Stromal cell of bone marrow (primary cell): ENCODE results near the gene ABCA2.

Experiments used
- DNase-seq: peaks from one replicate; pipeline ENCODE4 v3.0.0-alpha.2; 2012; ENCODE audit warnings: low read depth

ABCA2 gene

DNA sequence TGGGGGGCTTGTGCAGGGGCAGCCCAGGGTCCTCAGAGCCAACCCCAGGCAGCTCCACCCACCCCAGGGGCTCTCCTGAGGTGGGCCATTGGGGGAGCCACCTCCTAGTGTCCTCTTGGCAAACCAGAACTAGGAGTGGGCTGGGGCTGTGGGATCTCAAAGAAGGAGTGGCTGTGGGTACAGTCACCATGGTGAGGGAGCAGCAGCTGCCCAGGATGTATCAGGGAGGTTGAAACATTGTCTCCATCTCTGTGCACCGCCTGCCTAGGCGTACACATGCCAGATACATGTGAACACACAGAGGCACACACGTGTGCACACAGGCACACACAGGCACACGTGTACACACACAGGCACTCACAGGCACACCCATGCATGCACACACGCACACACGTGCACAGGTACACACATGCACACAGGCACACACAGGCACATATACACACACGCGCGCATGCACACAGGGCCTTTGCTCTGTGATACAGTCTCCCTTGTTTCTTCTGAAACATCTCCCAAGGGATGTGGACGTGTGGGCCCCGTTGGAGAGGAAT is 65.3 kb downstream of the ABCA2 start:
- DNase-seq: no peak

DNA sequence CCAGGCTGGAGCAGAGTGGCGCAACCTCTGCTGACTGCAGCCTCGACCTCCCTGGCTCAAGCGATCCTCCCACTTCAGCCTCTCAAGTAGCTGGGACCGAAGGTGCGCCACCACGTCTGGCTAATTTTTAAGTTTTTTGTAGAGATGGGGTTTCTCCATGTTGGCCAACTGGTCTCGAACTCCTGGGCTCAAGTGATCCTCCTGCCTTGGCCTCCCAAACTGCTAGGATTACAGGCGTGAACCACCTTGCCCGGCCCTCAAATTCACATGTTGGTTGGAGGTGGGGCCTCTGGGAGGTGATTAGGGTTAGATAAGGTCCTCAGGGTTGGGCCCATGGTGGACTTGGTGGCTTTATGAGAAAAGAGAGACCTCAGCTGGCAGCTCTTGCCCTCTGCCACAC is 65.9 kb downstream of the ABCA2 start:
- DNase-seq: no peak

DNA sequence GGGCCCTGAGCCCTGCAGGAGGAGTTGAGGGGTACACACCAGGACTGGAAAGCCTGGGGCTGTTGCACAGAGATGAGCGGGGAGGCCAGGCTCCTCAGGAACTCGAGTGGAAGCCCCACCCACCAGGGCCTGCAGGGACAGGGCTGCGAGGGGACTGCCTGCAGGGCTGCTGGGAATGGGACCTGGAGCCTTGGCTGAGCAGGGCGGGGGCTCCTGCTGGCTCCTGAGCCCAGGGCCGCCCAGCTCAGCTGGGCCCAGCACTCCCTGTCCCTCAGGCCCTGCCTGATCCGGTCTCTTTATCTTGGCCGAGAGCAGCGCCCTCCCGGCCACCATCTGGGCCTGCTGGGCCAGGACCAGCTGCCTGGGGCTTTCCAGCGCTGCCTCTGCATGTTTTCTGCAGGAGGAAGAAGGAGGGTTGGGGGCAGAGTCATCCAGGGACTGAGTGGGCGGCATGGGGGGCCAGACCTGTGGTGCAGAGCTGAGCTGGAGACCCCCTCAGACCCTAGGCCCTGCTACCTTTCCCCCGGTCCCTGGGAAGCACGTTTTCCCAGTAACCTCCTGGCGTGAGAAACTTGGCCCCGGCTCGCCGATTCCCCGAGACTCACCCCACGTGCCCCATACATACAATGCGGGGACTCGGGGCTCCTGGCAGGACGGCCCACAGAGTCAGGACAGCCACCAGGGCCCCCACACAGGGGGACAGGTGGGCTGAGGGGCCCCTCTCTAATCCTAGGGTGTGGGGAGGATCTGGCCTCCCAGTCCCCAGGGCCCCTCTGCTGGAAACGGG is 66.6 kb downstream of the ABCA2 start:
- DNase-seq: no peak

DNA sequence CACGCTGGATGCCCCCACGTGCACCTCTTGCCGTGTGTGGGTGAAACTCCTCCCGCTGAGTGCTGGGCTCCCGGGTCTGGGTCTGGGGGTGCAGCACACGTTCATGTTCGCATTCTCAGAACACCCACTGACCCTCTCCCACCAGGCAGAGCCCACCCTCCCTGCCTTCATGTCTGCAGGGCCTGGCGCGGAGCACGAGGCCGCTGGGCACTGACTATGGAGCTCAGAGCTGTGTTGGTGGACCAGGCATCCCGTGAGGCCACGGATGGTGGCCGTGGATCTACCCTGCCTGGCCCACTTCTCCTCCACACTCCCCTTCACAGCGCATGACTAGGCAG is 67.1 kb downstream of the ABCA2 start:
- DNase-seq: no peak

DNA sequence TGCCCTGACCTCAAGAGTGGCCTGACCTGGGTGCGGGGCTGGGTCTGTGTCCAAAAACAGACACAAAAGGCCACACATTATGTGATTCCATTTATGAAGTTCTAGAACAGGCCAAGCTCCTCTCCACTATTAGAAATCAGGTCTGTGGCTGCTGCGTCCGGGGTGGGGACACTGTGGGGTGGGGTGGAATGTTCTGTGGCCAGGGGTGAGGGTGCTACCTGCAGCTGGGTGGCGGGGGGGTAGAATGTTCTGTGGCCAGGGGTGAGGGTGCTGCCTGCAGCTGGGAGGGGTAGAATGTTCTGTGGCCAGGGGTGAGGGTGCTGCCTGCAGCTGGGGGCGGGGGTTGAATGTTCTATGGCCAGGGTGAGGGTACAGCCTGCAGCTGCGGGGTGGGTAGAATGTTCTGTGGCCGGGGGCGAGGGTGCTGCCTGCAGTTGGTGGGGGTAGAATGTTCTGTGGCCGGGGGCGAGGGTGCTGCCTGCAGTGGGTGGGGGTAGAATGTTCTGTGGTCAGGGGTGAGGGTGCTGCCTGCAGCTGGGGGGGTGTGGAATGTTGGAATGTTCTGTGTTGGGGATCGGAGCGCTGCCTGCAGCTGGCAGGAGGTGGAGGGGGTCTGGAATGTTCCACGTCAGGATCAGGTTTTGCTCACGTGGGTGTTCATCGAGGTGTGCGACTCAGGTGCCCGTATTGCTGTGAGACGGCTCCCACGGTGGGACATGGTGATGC is 67.7 kb downstream of the ABCA2 start:
- no peak for DNase-seq

DNA sequence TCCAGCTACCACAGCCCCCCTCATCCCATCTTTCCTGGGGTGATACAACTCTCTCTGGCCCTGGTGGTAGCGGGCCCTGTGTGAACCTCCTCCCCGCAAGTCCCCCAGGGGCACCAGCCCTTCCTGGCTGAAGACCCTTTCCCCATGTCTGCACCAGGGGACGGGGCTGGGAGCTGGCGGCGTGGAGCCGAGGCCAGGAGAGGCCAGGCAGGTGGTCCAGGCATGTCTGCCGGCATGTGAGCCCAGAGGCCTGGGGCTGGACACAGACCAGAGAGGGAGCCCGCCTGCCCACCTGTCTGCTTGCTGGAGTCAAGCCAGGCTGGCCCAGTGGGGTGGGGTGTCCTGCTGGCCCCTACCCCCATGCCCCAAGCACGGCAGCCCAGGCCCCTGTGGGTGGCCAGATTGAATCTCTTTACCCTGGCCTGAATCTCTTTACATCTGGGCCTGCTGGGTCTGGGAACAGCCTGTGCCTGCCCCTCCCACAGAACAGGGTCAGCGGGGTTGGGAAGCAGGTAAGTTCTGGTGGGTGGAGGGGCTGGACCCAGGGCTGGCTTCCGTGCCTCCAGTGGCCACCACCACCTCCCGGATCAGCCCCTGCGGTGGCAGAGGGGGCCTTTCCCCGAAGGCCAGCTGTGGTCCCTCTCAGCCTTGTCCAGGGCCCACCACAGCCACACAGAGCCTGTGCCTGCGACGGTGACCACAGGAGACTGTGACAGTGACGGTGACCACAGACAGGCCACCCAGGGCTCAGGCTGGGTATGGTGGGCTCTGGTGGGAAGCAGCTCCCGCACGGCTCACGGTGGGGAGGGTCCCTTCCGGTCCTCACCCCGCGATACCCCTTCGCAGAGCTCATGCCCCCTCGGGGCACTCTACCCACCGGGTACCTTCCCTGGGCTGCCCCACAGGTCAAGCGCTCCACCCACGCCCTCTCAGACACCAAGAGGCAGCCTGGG is 68.9 kb downstream of the ABCA2 start:
- DNase-seq: no peak

DNA sequence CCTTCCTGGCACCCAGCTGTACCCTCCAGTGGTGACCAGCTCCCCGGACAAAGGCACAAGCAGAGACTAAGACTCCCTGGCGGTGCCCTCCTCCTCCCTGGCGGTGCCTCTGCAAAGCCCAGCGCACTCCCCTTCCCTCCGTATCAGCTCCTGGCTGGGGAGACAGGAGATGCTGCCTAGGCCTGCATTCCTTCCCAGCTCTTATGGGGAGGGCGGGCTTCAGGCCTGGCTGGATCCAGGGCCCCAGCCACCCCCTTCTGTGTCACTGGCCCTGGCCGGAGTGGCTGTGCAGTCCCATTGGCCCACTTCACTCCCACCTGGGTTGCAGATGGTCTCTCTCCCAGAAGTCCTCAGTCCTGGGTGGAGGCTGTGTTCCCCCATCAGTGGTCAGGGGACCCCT is 69.6 kb downstream of the ABCA2 start:
- DNase-seq: no peak

DNA sequence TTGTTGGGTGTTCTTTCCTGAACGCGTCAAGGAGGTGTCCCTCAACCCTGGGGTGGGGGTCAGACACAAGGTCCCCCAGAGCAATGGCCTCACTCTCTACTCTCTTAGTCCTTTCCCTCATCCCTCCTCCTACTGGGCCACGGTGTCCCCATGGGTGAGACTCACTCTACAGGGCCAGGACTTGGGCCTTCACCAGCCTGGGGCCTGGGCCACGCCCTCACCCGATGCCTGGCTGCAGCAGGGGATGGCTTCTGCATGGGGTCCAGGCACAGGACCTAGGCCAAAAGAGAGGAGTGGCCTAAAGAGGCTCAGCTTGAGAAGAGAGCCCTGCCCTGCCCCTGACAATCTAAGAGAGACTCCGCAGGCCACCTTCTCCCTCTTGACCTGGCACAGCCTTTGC is 70.1 kb downstream of the ABCA2 start:
- no peak for DNase-seq

DNA sequence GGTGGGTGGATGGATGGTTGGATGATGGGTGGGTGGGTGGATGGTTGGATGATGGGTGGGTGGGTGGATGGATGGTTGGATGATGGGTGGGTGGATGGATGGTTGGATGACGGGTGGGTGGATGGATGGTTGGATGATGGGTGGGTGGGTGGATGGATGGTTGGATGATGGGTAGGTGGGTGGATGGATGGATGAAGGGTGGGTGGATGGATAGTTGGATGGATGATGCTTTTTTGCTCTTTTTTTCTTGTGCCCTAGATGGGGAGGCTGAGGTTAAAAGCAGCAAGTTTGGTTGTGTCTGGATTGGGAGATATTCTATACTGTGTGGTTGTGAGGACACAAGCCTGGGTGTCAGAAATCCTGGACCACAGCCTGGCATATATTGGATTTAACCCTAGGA is 70.6 kb downstream of the ABCA2 start:
- DNase-seq: no peak
